Umbilical cord (tissue), 2 donors: ENCODE data around the gene SLC35F3. TPM values are rescaled to one million over a fixed set of nuclear protein-coding genes. Genes with fewer than 3 reads are reported as not detected.

ENCODE experiments used
- DNase-seq: peaks from one replicate; pipeline ENCODE4 v3.0.0-alpha.2; 2015; ENCODE audit warnings: low spot score
- total RNA-seq: library from RNA; depleted of rRNA; stranded (reverse); fragments of >200 nt; gene quantifications from one replicate; pipeline ENCODE4 v1.2.3, GENCODE V29; 2014; ENCODE audit warnings: low replicate concordance; ENCODE audit not compliant: insufficient read depth

Gene SLC35F3
- total RNA-seq, 1 donor from 2014 or later, result 0.24 TPM

GRCh38 chr1:234316937-234317336, 412.5 kb downstream of the SLC35F3 start:
- no peak for DNase-seq

- DNase-seq, result no peak
Measured at GRCh38 chr1:234320069-234320468, 415.6 kb downstream of the SLC35F3 start.

GRCh38 chr1:234320549-234320948, 416.1 kb downstream of the SLC35F3 start:
- no peak for DNase-seq

GRCh38 chr1:234321231-234321630, 416.8 kb downstream of the SLC35F3 start:
- no peak for DNase-seq

- DNase-seq, result no peak
Measured at GRCh38 chr1:234322097-234322496, 417.6 kb downstream of the SLC35F3 start.

GRCh38 chr1:234322979-234323378, 418.5 kb downstream of the SLC35F3 start:
- no peak for DNase-seq

- DNase-seq, result no peak
Measured at GRCh38 chr1:234324821-234325220, 420.3 kb downstream of the SLC35F3 start.

GRCh38 chr1:234325878-234326496, 421.5 kb downstream of the SLC35F3 start:
- DNase-seq, result no peak

GRCh38 chr1:234326497-234327366, 422.3 kb downstream of the SLC35F3 start:
- peak; percentile 45 for DNase-seq

GRCh38 chr1:234327577-234328164, 423.2 kb downstream of the SLC35F3 start:
- DNase-seq, result no peak

GRCh38 chr1:234330843-234331215, 426.4 kb downstream of the SLC35F3 start:
- DNase-seq, result no peak

- DNase-seq, result no peak
Measured at GRCh38 chr1:234331507-234331906, 427.0 kb downstream of the SLC35F3 start.

GRCh38 chr1:234336359-234336758, 431.9 kb downstream of the SLC35F3 start:
- DNase-seq, result no peak

GRCh38 chr1:234337233-234337632, 432.8 kb downstream of the SLC35F3 start:
- no peak for DNase-seq

GRCh38 chr1:234340528-234340927, 436.1 kb downstream of the SLC35F3 start:
- no peak for DNase-seq

- DNase-seq, result no peak
Measured at GRCh38 chr1:234342774-234343173, 438.3 kb downstream of the SLC35F3 start.

GRCh38 chr1:234345237-234345636, 440.8 kb downstream of the SLC35F3 start:
- no peak for DNase-seq

- DNase-seq, result no peak
Measured at GRCh38 chr1:234348964-234349363, 444.5 kb downstream of the SLC35F3 start.

- no peak for DNase-seq
Measured at GRCh38 chr1:234355782-234356510, 451.5 kb downstream of the SLC35F3 start.

- peak; percentile 20 for DNase-seq
Measured at GRCh38 chr1:234356615-234357269, 452.3 kb downstream of the SLC35F3 start.

GRCh38 chr1:234357831-234358230, 453.4 kb downstream of the SLC35F3 start:
- no peak for DNase-seq
